GM06990 (cell line): Measurements from ENCODE around the gene FAM184B.
"Not testable (repeated sequence)": the region's sequence is repeated elsewhere in the genome, so short reads cannot be mapped to it uniquely, and the experiment has no call there.

Experiments
- DNase-seq: peaks from one replicate; pipeline ENCODE4 v3.0.0-alpha.2; 2011; ENCODE audit not compliant: insufficient read length; ENCODE audit errors: extremely low read depth
- H3K27me3 ChIP-seq: replicated peaks from 2 replicates; pipeline ENCODE4 v1.6.0; 2011; ENCODE audit warnings: low read length; ENCODE audit not compliant: control insufficient read depth, insufficient read depth
- H3K36me3 ChIP-seq: 2 replicates; pipeline ENCODE4 v1.5.1; 2011; ENCODE audit warnings: low read length; ENCODE audit not compliant: control insufficient read depth, insufficient read depth
- H3K4me3 ChIP-seq: replicated peaks from 2 replicates; pipeline ENCODE4 v1.5.1; 2011; ENCODE audit warnings: low read depth, mild to moderate bottlenecking, control low read depth, low read length
- TF ChIP-seq, protein P1 (sequence below): IDR thresholded peaks from 2 replicates; pipeline ENCODE4 v1.5.1; 2011; ENCODE audit warnings: low read length, control low read depth, mild to moderate bottlenecking, inconsistent platforms; ENCODE audit not compliant: insufficient read depth, poor library complexity, severe bottlenecking

Gene FAM184B

DNA sequence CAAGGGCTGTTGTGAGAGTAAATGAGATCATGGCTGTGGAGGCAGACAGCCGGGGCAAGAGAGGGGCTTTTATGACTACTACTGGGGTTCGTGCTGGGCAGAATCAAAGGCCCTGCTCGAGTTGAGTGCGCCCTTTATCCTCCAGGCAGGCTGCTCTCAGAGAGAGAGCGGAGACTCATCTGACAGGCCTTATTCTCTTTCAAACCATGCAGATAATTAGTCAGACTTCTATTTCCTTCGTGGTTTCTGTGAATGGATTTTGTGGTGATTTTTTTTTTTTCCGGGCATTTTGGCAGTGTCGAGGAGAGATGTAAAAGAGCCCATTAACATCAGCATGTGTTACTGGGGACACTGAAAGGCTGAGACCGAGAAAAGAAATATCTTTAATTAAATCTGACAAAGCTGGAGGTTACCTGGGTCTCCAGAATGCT lies 93.4 kb downstream of the FAM184B start:
- Histone ChIP-seq H3K27me3 (no peaks in the 10 kb centered on the region), H3K36me3 (no peaks in the 10 kb centered on the region), H3K4me3 (no peak overlapping the region)
- TF ChIP-seq, protein P1, sequence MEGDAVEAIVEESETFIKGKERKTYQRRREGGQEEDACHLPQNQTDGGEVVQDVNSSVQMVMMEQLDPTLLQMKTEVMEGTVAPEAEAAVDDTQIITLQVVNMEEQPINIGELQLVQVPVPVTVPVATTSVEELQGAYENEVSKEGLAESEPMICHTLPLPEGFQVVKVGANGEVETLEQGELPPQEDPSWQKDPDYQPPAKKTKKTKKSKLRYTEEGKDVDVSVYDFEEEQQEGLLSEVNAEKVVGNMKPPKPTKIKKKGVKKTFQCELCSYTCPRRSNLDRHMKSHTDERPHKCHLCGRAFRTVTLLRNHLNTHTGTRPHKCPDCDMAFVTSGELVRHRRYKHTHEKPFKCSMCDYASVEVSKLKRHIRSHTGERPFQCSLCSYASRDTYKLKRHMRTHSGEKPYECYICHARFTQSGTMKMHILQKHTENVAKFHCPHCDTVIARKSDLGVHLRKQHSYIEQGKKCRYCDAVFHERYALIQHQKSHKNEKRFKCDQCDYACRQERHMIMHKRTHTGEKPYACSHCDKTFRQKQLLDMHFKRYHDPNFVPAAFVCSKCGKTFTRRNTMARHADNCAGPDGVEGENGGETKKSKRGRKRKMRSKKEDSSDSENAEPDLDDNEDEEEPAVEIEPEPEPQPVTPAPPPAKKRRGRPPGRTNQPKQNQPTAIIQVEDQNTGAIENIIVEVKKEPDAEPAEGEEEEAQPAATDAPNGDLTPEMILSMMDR, result no peak
- no peak for DNase-seq

DNA sequence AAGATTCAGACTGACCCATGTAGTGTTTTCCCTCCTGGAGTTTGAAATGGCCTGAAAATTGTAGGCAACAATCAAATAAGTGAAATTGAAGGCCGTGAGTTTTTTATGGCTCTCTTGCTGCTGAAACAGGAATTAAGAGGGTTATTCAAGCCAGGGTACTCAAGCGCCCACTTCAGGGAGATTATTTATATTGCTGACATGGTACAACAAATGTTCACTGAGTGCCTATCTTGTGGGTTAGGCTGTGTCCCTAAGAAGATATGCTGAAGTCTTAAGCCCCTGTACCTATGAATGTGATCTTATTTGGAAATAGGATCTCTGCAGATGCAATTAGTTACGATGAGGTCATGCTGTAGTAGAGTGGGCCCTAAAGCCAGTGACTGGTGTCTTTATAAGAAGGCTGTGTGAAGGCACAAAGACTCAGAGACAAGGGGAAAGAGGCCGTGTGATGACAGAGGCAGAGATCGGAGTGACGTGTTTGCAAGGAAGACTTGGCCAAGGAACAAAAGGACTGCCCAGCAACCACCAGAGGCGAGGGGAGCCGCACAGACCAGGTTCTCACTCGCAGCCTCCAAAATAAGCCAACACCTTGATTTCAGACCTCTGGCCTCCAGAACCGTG lies 94.1 kb downstream of the FAM184B start:
- no peak for DNase-seq
- no peaks in the 10 kb centered on the region for H3K36me3 ChIP-seq
- TF ChIP-seq, protein P1, result no peak
- H3K4me3 ChIP-seq, result no peak overlapping the region
- no peaks in the 10 kb centered on the region for H3K27me3 ChIP-seq

DNA sequence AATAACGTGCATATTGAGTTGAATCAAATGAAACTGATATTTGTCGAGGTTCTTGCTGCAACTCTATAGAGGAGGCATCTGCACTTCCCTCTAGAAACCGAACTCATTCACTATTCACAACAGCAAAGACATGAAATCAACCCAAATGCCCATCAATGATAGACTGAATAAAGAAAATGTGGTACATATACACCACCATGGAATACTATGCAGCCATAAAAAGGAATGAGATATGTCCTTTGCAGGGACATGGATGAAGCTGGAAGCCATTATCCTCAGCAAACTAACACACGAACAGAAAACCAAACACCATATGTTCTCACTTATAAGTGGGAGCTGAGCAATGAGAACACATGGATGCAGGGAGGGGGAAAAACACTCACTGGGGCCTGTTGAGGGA lies 96.8 kb downstream of the FAM184B start:
- H3K27me3 ChIP-seq, H3K4me3 ChIP-seq, DNase-seq, H3K36me3 ChIP-seq: not testable (repeated sequence)

DNA sequence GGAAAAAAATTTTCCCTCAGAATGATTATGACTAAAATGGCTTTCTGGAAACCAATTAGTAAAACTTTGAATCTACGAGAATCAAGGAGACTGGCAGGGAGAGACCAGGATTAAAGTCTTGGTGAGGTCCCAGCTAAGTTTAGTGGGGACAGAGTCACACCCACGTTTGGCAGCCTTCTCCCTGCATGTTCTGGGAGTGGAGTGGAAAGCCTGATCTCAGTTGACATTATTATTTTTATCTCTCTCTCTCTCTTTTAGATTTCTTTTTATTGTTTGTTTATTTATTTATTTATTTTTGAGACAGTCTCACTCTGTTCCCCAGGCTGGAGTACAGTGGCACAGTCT lies 99.2 kb downstream of the FAM184B start:
- Histone ChIP-seq H3K27me3 (no peaks in the 10 kb centered on the region), H3K4me3 (no peak overlapping the region), H3K36me3 (no peaks in the 10 kb centered on the region)
- TF ChIP-seq, protein P1, result no peak
- no peak for DNase-seq

DNA sequence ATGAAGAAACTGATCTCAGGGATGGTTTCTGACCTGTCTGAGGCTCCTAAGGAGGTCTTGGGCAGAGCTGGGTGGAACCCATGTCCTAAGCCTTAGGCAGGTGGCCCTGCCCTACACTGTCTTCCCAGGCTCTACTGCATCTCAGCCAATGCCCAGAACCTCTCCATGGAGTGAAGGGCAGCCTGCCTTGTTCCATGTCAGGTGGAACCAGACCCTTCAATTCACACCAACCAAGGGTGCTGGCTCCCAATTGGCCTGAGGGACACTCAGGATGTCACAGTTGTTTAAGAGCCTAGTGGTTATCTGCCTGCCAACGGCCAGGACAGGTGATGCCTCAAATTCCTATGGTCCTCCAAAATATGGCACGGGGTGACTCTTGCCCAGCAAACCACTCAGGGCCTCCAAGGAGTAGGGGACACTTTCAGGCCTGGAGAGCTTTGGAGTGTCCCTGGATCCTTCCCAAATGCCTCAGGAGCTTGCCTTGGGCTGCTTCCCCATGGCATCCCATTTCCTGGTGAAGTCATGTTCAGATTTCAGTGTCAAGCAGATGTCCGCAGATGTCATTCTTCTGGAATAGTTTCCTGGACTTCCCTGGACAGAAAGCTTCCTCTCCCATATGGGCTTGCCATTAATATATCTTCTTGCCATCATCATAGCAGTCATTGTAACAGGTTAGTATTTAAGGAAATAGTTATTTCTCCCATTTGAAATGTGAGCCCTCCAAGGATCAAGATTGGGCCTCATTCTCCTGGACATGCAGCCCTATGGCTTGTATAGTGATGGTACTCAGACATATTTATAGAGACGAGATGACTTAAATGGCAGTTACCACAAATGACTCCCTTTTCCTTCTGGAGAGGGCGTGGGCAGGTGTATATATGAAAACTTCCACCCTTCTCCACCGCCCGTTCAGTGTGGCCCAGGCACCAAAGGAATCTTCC lies 99.9 kb downstream of the FAM184B start:
- Histone ChIP-seq H3K4me3 (no peak overlapping the region), H3K36me3 (no peaks in the 10 kb centered on the region), H3K27me3 (no peaks in the 10 kb centered on the region)
- TF ChIP-seq, protein P1, result no peak
- no peak for DNase-seq

DNA sequence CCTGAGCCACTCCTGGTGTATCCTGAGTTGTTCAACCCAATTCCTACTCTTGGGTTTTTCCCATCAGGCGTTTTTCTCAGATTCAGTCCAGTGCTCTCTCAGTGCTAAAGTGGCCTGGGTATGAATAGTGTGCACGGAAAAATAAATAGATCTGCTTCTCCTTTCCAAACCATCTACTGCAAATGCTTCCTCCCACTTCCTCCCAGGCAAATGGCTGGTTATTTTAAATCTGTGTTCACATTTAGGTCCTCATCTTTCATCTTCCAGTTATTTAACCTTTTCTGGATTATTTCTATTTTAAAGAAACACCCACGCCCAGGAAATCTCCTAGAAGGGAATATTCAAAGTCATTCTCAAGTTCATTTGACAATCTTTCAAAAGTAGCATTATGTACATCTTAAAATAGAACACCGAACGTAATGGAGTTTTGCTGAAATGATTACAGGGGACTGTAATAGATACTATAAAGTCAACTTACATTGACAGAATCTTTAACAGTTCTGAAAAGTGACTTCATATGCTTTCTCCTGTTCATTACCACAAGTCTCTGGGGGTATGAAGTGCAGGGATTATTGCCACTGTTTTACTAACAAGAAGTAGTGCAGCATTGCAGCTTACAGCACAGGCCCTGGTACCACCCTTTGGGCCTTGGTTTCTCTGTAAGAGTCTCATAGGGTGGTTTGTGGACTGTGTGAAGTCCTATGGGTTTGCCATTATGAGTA lies 100.7 kb downstream of the FAM184B start:
- no peak for DNase-seq
- TF ChIP-seq, protein P1, result no peak
- no peak overlapping the region for H3K4me3 ChIP-seq
- H3K27me3 ChIP-seq, result no peaks in the 10 kb centered on the region
- no peaks in the 10 kb centered on the region for H3K36me3 ChIP-seq
